Choroid plexus epithelial cell (primary cell): Measurements from ENCODE around the gene NEDD4L.

Experiments
- DNase-seq: peaks from one replicate; pipeline ENCODE4 v3.0.0-alpha.2; 2010; ENCODE audit warnings: low read depth
- H3K4me3 ChIP-seq: 2 replicates; pipeline ENCODE4 v1.5.1; 2011; ENCODE audit warnings: low read depth, mild to moderate bottlenecking, control low read depth, low read length, moderate library complexity
- TF ChIP-seq, protein P1 (sequence below): conservative IDR thresholded peaks from 2 replicates; pipeline ENCODE4 v1.5.1; 2011; ENCODE audit warnings: low read depth, mild to moderate bottlenecking, control low read depth, inconsistent platforms, low read length, moderate library complexity

NEDD4L gene

DNA sequence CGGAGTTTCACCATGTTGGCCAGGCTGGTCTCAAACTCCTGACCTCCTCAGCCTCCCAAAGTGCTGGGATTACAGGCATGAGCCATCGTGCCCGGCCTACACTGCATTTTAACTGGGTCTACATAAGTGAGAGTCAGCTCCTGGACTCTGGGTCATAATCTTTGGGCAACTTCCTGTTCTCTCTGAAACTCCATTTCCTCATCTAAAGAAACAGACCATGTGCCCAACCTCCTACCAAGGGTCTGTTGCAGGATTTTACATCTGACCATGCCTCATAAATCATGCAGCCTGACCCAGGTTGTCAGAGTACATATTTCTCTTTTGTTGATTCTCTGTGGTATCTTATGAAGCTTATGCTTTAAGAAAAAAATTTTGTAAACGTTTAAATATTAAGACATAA is 304.5 kb downstream of the NEDD4L start:
- no peak for DNase-seq
- TF ChIP-seq, protein P1, sequence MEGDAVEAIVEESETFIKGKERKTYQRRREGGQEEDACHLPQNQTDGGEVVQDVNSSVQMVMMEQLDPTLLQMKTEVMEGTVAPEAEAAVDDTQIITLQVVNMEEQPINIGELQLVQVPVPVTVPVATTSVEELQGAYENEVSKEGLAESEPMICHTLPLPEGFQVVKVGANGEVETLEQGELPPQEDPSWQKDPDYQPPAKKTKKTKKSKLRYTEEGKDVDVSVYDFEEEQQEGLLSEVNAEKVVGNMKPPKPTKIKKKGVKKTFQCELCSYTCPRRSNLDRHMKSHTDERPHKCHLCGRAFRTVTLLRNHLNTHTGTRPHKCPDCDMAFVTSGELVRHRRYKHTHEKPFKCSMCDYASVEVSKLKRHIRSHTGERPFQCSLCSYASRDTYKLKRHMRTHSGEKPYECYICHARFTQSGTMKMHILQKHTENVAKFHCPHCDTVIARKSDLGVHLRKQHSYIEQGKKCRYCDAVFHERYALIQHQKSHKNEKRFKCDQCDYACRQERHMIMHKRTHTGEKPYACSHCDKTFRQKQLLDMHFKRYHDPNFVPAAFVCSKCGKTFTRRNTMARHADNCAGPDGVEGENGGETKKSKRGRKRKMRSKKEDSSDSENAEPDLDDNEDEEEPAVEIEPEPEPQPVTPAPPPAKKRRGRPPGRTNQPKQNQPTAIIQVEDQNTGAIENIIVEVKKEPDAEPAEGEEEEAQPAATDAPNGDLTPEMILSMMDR: no peak
- no peak overlapping the region for H3K4me3 ChIP-seq

DNA sequence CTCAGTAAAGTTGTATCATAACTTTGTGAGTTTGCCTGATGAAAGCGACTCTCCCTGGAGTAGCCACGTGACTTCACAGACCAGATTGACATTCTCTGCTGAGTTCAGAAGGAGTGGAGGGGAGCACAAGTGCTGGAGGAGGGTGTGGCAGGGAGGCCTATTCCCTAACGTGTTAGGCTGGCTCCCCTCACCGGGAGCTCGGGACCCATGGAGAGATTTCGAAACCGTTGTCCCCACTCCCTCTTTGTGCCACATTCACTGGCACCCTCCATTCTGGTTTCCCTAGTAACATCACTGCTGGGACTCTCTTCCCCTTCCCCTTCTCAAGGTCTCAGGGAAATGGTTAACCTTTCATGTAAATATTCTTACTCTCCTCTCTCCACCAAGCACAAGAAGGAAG is 304.9 kb downstream of the NEDD4L start:
- DNase-seq: no peak
- TF ChIP-seq, protein P1: no peak
- no peak overlapping the region for H3K4me3 ChIP-seq

DNA sequence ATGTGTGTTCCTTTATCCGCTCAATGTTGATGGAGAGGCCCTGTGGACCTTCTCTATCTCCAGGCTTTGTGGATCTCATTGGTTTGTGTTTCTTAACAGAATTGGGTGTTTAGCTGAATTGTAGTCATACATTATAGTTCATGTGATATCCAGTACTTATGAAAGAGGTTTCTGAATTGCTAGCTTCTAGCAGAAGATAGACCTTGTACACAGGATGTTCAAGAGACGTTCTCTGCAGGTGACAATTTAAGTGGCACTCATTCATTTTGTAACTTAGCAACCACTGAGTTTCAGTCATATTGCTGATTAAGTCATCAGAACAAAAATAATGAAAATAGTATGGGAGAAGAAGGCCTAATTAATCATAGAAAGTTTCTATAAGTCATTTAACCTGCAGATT is 305.6 kb downstream of the NEDD4L start:
- DNase-seq: no peak
- H3K4me3 ChIP-seq: no peak overlapping the region
- TF ChIP-seq, protein P1: no peak

- TF ChIP-seq, protein P1: no peak
Observed at GRCh38 chr18:58350526-58350925, 306.5 kb downstream of the NEDD4L start.

GRCh38 chr18:58351776-58352175 is 307.8 kb downstream of the NEDD4L start:
- no peak overlapping the region for H3K4me3 ChIP-seq
- DNase-seq: no peak
- TF ChIP-seq, protein P1: no peak

More at GRCh38 chr18:58350526-58350925, 306.5 kb downstream of the NEDD4L start:
- no peak for DNase-seq
- no peak overlapping the region for H3K4me3 ChIP-seq

GRCh38 chr18:58353581-58353980 is 309.6 kb downstream of the NEDD4L start:
- no peak overlapping the region for H3K4me3 ChIP-seq
- DNase-seq: no peak
- TF ChIP-seq, protein P1: no peak

DNA sequence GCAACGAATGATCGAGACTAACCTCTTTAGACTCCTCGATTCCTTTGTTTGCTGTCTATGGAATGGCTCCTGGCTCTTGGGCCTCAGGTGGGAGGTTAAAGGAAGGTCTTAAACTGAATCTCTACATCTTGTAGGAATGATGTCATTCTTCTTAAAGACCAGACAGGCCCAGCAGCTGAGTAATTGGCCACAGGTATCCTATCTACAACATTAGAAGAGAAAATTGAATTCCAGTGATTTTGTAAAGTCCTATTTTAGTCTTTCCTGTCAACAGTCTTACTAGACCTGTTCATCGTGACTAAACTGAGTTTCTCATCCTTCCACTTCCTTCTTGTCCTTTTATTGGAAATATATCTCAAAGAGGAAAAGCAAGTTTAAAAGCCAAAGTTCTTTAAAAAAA is 310.0 kb downstream of the NEDD4L start:
- no peak for DNase-seq
- no peak overlapping the region for H3K4me3 ChIP-seq
- TF ChIP-seq, protein P1: no peak
